HepG2 (cell line): ENCODE measurements around the gene TLCD3B. TPM values are rescaled to one million over a fixed set of nuclear protein-coding genes. Genes with fewer than 3 reads are reported as not detected.

ENCODE experiments used
- AGO1 ChIP-seq: fragments of 200-400 bp; formaldehyde crosslinking; IDR thresholded peaks from 2 replicates; pipeline ENCODE4 v1.6.1; 2017; ENCODE audit warnings: mild to moderate bottlenecking, low read depth, low read length, moderate library complexity; ENCODE audit not compliant: poor library complexity, severe bottlenecking
- CHD2 ChIP-seq: IDR thresholded peaks from 2 replicates; pipeline ENCODE4 v1.6.1; 2011; ENCODE audit warnings: low read depth, low read length, improper control_type of control experiment
- HOXA3 ChIP-seq: sonication (generic); formaldehyde crosslinking; IDR thresholded peaks from 2 replicates; pipeline ENCODE4 v1.5.0; 2020; ENCODE audit warnings: missing genetic modification reagents
- KLF9 ChIP-seq: IDR thresholded peaks from 2 replicates; pipeline ENCODE4 v1.6.1; 2016; ENCODE audit warnings: low read depth
- MIXL1 ChIP-seq: IDR thresholded peaks from 2 replicates; pipeline ENCODE4 v1.6.1; 2016
- NFE2L1 ChIP-seq: sonication (generic); formaldehyde crosslinking; IDR thresholded peaks from 2 replicates; pipeline ENCODE4 v1.4.0; 2020; ENCODE audit warnings: missing genetic modification reagents, mild to moderate bottlenecking, borderline replicate concordance
- RBM39 ChIP-seq: fragments of 200-400 bp; formaldehyde crosslinking; IDR thresholded peaks from one replicate; pipeline ENCODE4 v1.6.1; 2018; ENCODE audit warnings: antibody characterized with exemption, mild to moderate bottlenecking, low read depth, low read length; ENCODE audit not compliant: poor library complexity, severe bottlenecking
- RORA ChIP-seq: sonication (generic); formaldehyde crosslinking; IDR thresholded peaks from 2 replicates; pipeline ENCODE4 v1.5.0; 2020; ENCODE audit warnings: mild to moderate bottlenecking, missing genetic modification reagents, moderate library complexity
- SNAPC2 ChIP-seq: sonication (generic); formaldehyde crosslinking; IDR thresholded peaks from 2 replicates; pipeline ENCODE4 v1.8.1; 2022; ENCODE audit warnings: mild to moderate bottlenecking, missing genetic modification reagents
- SRSF1 ChIP-seq: fragments of 200-400 bp; formaldehyde crosslinking; optimal IDR thresholded peaks from 2 replicates; pipeline ENCODE3; 2017; ENCODE audit warnings: mild to moderate bottlenecking, low read depth, low read length, moderate library complexity
- TARDBP ChIP-seq: sonication (generic); formaldehyde crosslinking; IDR thresholded peaks from 2 replicates; pipeline ENCODE4 v1.8.0; 2022; ENCODE audit warnings: mild to moderate bottlenecking, missing genetic modification reagents
- TCF7L2 ChIP-seq: IDR thresholded peaks from 2 replicates; pipeline ENCODE4 v1.6.1; 2011; ENCODE audit warnings: mild to moderate bottlenecking, low read depth, low read length, moderate library complexity
- TMF1 ChIP-seq: sonication (generic); formaldehyde crosslinking; IDR thresholded peaks from 2 replicates; pipeline ENCODE4 v1.8.1; 2022; ENCODE audit warnings: low read depth, missing genetic modification reagents
- ZC3H13 ChIP-seq: sonication (generic); formaldehyde crosslinking; IDR thresholded peaks from 2 replicates; pipeline ENCODE4 v1.8.1; 2023; ENCODE audit warnings: mild to moderate bottlenecking, missing genetic modification reagents, moderate library complexity
- ZNF256 ChIP-seq: sonication (generic); formaldehyde crosslinking; conservative IDR thresholded peaks from 2 replicates; pipeline ENCODE4 v1.4.0; 2020; ENCODE audit warnings: missing genetic modification reagents
- ZNF3 ChIP-seq: IDR thresholded peaks from 2 replicates; pipeline ENCODE4 v1.7.0; 2017; ENCODE audit warnings: inconsistent platforms
- ZNF605 ChIP-seq: sonication (generic); formaldehyde crosslinking; IDR thresholded peaks from 2 replicates; pipeline ENCODE4 v1.8.0; 2022; ENCODE audit warnings: mild to moderate bottlenecking, missing genetic modification reagents
- ZNF777 ChIP-seq: sonication (generic); formaldehyde crosslinking; IDR thresholded peaks from 2 replicates; pipeline ENCODE4 v1.4.0; 2020; ENCODE audit warnings: missing genetic modification reagents
- polyA plus RNA-seq, 8 experiments: library from polyadenylated mRNA; depleted of rRNA in 3 of 8; stranded (reverse) in 7 of 8; unstranded in 1 of 8; fragments of >200 nt; fragmentation: Illumina TruSeq in 4 of 8; extraction: Trizol in 4 of 8; gene quantifications; 2 replicates each; pipeline versions ENCODE4 v1.2.1 to v1.2.3, GENCODE V29; 2011 to 2016; ENCODE audit warnings: low read depth in 4 of 8, missing spikeins in 1 of 8, mixed read lengths in 1 of 8; ENCODE audit not compliant: insufficient read depth in 1 of 8
- total RNA-seq, 5 experiments: library from RNA; depleted of rRNA; stranded (reverse); fragments of >200 nt; fragmentation: Illumina TruSeq; extraction: Trizol; gene quantifications; 2 replicates each; pipeline ENCODE4 v1.2.3, GENCODE V29; 2016; ENCODE audit warnings: low read depth in 1 of 5
- TF ChIP-seq, protein P1 (sequence below): sonication (generic); formaldehyde crosslinking; IDR thresholded peaks from 2 replicates; pipeline ENCODE4 v1.8.0; 2023; ENCODE audit warnings: mild to moderate bottlenecking, missing genetic modification reagents
- TF ChIP-seq, protein P2 (sequence below): sonication (generic); formaldehyde crosslinking; IDR thresholded peaks from 2 replicates; pipeline ENCODE4 v1.4.0; 2020; ENCODE audit warnings: mild to moderate bottlenecking, missing genetic modification reagents
- TF ChIP-seq, protein P3 (sequence below): sonication (generic); formaldehyde crosslinking; conservative IDR thresholded peaks from 2 replicates; pipeline ENCODE4 v1.8.0; 2022; ENCODE audit warnings: low read depth, missing genetic modification reagents

TLCD3B gene
- total and polyA plus RNA-seq, 2 of the 13 experiments (the other 11 are each of a cell fraction or from before 2014, with no cell fraction given), result not detected

DNA sequence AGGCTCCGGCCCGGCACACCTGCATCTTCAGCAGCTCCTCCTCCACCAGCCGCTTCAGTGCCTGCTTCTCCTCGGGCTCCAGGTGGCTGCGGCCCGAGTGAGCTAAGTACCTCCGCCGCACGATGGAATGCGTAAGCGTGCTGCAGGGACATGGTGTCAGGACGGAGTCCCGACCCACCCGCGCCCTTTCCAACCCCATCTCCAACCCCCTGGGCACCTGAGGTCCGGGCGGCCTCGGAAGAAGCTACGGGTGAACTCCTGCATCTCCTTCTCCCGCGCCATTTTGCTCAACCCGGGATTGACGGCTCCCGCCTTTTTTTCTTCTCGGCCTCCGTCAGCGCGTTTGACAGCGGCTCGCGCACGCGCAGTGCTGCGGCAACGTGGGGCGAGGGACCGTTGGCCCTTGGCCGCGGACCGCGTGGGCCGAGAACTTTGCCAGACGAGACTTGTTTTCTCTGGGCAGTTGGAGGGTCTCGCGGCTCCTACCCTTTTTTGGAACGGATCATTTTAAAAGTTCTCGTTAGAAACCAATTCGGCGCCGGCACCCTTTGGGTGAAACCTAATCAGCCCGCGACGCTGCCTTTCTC is 35.7 kb downstream of the TLCD3B start, which contains the start of gene HIRIP3 (continued):
- TF ChIP-seq RBM39 (peak; percentile 49), ZNF605 (CRISPR knock-in tag) (no peak; the same call in none of the 2 replicates), TARDBP (no peak; the same call in 1 of the 2 replicates), HOXA3 (CRISPR knock-in tag) (no peak), TCF7L2 (no peak), TMF1 (CRISPR knock-in tag) (peak; percentile 75; the same call in 1 of the 2 replicates), SNAPC2 (CRISPR knock-in tag) (peak; percentile 83; the same call in 1 of the 2 replicates), ZNF3 (CRISPR knock-in tag) (0 out of 2 replicates have a peak, but pooled peaks have one; percentile 58), AGO1 (peak; percentile 13), ZNF777 (CRISPR knock-in tag) (no peak), SRSF1 (peak; percentile 81), MIXL1 (CRISPR knock-in tag) (0 out of 2 replicates have a peak, but pooled peaks have one; percentile 11), ZC3H13 (CRISPR knock-in tag) (peak; percentile 86), ZNF256 (CRISPR knock-in tag) (peak; percentile 90), NFE2L1 (CRISPR knock-in tag) (peak; percentile 78; the same call in 1 of the 2 replicates), KLF9 (CRISPR knock-in tag) (peak; percentile 34; the same call in 1 of the 2 replicates), CHD2 (no peak), RORA (CRISPR knock-in tag) (peak; percentile 90)
- TF ChIP-seq, protein P1, sequence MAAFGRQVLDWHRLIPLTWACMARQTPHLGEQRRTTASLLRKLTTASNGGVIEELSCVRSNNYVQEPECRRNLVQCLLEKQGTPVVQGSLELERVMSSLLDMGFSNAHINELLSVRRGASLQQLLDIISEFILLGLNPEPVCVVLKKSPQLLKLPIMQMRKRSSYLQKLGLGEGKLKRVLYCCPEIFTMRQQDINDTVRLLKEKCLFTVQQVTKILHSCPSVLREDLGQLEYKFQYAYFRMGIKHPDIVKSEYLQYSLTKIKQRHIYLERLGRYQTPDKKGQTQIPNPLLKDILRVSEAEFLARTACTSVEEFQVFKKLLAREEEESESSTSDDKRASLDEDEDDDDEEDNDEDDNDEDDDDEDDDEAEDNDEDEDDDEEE (CRISPR knock-in tag), result peak; percentile 76; the same call in 1 of the 2 replicates
- TF ChIP-seq, protein P2, sequence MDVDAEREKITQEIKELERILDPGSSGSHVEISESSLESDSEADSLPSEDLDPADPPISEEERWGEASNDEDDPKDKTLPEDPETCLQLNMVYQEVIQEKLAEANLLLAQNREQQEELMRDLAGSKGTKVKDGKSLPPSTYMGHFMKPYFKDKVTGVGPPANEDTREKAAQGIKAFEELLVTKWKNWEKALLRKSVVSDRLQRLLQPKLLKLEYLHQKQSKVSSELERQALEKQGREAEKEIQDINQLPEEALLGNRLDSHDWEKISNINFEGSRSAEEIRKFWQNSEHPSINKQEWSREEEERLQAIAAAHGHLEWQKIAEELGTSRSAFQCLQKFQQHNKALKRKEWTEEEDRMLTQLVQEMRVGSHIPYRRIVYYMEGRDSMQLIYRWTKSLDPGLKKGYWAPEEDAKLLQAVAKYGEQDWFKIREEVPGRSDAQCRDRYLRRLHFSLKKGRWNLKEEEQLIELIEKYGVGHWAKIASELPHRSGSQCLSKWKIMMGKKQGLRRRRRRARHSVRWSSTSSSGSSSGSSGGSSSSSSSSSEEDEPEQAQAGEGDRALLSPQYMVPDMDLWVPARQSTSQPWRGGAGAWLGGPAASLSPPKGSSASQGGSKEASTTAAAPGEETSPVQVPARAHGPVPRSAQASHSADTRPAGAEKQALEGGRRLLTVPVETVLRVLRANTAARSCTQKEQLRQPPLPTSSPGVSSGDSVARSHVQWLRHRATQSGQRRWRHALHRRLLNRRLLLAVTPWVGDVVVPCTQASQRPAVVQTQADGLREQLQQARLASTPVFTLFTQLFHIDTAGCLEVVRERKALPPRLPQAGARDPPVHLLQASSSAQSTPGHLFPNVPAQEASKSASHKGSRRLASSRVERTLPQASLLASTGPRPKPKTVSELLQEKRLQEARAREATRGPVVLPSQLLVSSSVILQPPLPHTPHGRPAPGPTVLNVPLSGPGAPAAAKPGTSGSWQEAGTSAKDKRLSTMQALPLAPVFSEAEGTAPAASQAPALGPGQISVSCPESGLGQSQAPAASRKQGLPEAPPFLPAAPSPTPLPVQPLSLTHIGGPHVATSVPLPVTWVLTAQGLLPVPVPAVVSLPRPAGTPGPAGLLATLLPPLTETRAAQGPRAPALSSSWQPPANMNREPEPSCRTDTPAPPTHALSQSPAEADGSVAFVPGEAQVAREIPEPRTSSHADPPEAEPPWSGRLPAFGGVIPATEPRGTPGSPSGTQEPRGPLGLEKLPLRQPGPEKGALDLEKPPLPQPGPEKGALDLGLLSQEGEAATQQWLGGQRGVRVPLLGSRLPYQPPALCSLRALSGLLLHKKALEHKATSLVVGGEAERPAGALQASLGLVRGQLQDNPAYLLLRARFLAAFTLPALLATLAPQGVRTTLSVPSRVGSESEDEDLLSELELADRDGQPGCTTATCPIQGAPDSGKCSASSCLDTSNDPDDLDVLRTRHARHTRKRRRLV (CRISPR knock-in tag), result peak; percentile 24; the same call in 1 of the 2 replicates
- TF ChIP-seq, protein P3, sequence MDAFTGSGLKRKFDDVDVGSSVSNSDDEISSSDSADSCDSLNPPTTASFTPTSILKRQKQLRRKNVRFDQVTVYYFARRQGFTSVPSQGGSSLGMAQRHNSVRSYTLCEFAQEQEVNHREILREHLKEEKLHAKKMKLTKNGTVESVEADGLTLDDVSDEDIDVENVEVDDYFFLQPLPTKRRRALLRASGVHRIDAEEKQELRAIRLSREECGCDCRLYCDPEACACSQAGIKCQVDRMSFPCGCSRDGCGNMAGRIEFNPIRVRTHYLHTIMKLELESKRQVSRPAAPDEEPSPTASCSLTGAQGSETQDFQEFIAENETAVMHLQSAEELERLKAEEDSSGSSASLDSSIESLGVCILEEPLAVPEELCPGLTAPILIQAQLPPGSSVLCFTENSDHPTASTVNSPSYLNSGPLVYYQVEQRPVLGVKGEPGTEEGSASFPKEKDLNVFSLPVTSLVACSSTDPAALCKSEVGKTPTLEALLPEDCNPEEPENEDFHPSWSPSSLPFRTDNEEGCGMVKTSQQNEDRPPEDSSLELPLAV (CRISPR knock-in tag), result peak; percentile 32; the same call in 1 of the 2 replicates
